Activated CD4-positive, alpha-beta T cell treated with anti-CD3 and anti-CD28 coated beads for 4 hours (primary cell): ENCODE measurements around the gene F8.
A peak's percentile ranks its signal among the peaks of the same experiment; 100 is the strongest.

ENCODE experiments used
- DNase-seq, 2 donors: peaks; one replicate each; pipeline ENCODE4 v3.0.0-alpha.2; 2020

The F8 gene

DNA sequence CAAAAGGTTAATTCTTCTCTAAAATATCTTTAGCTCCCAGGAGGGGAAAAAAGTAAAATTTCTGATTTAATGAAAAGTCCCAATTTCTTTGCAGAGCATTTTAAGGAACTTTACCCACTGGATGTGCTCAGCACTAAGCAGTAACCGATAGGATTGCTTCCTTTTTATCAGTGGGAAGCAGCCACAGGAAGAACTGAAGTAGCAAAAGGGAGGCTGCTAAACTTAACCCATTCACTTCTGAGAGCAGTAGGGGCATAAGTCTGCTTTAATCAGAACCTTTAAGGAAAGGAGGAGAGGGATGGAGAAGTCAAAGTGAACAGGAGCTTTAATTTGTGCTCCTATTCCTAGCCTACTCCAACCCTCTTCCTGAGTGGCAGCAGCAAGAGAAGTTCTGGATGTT lies at the start of gene F8:
Gene F8 (minus strand): TSS at position 139 of the 400 bp plus-strand sequence. CDS start 171 bp downstream, outside the sequence.
- no peak for DNase-seq

DNA sequence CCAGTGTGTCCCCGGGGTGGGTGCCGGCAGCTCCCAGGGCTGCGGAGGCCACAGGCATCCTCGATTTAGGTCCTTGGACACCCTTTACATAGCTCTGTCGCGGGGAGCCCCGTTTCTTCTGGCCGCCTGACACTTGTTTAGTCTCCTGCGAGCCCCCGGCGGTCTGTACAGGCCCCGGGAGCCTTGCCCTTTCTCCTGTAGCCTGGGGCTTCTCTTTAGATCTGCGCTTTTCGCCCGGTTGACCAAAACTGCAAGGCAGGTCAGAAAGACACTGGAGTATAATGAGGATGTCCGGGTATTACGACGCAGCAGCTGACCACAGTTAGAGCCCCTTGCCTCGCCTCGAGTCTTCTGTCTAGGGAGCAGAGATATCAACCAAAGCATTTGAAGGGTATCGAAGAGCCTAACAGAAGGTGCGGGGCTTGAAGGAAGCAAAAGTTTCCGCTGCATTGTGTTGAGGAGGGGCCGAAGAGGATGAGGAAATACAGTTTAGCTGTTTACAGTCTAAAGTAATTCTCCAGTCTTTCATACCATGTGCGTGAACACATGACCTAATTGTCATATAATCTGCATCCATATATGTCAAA lies 49.3 kb upstream of the F8 start:
- peak in 1 of 2 donors; percentile 2 for DNase-seq

DNA sequence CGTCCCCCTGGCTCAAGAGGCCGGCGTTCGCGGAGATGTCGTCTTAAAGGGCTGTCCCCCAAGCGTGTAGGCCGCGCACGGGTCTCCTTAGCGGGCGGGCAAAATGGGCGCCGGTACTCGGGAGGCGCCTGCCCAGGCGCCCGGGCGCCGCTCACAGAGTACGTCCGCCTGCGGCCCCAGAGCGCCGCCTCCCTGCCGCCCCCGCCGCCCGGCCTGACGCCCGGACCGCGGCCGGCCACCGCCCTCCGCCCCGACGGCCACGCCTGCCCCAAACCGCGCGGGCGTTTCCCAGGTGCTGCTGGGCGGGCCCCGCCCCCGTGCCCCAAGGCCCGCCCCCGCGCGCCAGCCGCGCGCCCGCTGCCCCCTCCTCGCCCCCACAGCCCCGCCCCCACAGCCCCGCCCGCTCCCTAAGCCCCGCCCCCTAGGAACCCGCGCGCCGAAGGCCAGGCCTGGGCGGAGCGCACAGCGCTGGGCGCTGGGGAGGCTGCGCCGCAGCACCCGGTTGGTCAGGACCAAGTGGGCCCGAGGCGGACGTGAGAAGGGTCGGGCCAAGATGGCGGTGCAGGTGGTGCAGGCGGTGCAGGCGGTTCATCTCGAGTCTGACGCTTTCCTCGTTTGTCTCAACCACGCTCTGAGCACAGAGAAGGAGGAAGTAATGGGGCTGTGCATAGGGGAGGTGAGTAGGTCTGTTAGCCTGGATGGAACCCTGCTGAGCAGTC lies 48.6 kb upstream of the F8 start, which contains the start of the genes BRCC3, CMC4 and MTCP1:
Gene BRCC3 (plus strand): TSS at position 534 of the 719 bp plus-strand sequence. CDS start 20 bp downstream, at position 554.
Gene CMC4 (minus strand): TSS at position 162 of the 719 bp plus-strand sequence. CDS start 7,113 bp downstream, outside the sequence.
Gene MTCP1 (minus strand): TSS at position 162 of the 719 bp plus-strand sequence. CDS start 5,126 bp downstream, outside the sequence.
- DNase-seq = peak; percentile 66 to 77

DNA sequence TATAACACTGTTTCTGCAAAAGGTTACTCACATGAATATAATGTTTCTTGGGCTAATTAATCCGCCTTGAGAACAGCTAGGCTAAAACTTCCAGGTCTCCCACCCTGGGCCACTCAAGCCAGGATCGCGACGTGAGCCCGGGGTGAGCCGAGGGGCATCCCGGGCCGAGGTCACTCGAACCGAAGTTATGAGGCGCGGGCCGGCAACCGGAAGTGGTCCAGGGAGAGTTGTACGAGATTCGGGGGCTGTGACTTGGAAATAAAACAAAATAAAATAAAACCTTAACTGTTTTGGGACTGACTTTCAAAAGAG lies 48.1 kb upstream of the F8 start:
- no peak for DNase-seq

DNA sequence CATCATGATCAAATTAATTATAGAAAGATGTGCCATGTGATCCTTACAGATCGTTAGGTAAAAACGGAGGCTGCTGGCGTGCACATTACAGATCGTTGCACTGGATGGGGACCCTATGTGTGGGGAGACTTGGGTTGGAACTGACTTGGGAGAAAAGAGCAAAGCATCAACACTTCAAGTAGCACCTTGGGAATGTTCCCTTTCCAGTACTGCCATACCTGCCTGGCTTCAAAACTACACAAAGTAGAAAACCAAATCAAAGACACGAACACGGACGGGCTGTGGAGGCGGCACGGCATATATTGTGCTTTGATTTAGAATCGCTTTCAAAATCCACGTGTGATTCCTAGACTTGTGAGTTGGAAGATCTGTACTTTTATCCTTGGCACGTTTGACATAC lies 47.5 kb upstream of the F8 start:
- no peak for DNase-seq

DNA sequence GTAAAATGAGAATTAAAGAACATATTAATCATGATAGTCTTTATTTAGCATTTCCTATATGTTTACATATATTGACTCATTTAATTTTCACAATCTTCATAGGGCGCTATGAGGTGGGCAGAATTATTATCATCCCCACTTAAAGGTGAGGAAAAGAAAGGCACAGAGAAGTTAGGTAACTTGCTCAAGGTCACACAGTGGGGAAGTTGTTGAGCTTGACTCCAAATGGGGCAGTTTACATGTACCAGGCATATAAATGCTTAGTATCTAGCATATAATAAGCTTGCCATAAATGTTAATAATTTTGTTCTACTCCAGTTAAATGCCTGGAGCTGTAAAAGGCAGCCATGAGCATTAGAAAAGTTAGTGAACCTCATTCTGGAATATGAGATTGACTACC lies 46.9 kb upstream of the F8 start:
- DNase-seq = no peak

DNA sequence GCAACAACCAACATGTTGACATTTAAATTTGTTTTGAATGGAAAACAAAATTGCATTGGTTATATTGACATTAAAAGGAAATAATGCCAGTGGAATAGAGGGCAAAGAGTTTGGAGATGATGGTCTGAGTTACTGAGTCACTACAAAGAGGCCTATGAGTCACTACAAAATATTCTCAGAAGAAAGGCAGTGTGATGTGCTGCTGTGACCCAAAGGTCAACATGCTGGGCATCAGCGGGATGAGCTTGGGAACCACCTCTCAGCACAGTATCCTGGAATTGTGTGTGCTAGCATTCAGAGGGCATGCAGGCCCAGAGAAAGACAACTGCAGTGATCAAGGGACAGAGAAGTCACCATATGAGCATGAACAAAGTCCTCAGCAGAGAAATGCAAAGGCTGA lies 45.6 kb upstream of the F8 start:
- DNase-seq = no peak

DNA sequence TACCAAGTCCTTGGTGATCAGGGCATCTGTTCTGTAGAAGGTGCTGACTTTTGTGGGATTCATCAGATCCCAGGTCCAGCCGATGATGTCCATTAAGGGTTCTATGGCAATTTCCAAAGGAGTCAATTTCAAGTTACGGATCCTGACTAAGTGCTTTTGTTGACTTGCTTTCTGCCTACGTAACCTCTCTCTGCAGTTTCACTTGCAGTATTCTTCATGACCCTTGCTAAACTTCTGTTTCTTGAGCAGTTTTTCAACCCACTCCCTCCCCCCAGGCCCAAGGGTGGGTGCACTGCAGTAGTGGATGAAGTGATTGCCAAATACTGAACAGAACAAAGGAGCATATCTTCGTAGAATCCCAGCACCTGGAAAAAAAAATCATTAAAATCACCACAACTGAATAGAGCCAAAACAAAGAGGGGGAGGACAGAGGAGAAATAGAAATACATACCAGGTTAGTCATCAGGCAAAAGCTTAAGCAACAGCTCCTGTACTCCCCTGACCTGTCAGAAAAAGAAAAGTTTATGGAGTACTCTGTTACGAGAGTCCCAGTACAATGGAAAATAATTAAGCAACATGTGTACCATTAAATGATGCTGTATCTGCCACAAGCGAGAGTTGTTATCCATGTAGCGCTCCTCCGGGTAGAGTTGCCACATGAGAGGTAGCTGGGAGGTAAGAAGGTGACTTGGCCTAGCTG lies 42.7 kb upstream of the F8 start:
- no peak for DNase-seq

DNA sequence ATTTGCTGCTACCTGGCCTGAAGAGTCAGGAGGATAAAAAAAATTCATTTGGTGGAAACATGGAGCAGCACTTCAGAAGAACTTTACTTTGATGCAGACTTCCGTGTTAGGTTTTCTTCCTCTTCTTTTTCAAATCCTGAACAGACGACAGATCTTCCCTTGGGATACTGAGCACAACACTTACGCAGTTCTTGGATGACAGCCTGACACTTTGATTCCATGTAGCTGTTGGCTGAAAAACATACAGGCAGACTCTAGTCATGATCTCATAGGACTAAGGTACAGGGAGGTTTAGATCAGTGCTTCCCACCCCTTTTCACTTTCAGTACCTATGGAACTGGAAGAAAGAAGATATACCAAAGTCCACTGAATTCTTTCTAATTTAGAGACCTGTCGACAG lies 39.2 kb upstream of the F8 start:
- DNase-seq = no peak

DNA sequence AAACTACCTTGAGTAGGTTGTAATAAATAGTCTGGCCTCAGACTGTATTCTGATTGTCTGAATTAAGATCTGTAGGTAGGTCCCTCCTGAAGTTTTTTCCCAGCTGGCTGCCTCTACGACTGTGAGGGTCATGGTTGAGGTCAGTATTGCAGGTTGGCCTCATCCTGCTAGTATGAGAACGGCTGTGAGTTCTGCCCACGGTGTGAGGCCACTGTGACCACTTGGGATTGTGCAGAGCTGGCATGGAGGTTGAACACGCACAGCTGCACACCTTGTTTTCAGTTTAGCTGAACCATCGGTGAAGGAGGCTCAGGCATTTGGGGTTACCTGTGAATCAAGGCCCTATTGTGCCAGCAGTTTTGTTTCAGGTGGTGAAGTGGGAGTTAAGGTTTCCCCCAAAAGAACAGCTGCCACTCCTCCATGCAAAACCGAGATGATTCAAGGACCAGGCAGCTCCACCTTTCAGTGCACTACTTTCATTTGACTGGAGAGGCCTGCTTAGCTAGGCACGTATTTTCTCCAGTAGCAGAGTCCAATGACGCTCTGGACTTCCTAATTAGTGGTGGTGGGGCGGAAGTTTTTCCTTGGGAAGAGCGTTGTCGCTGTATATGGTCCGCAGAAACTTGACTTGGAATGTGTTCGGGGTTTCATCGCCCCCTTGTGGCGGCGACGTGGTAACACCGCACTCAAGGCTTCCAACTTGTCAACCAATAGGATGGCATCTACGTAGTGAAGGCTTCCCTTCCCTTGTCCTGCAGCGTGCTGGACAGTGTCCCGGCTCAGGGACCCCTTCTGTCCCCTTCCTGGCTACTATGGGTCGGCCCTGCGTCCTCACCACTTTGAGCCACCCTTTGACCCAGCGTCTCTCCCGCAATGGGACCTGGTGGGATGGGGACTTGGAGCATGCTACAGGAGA lies 34.6 kb upstream of the F8 start:
- peak; percentile 9 to 39 for DNase-seq

DNA sequence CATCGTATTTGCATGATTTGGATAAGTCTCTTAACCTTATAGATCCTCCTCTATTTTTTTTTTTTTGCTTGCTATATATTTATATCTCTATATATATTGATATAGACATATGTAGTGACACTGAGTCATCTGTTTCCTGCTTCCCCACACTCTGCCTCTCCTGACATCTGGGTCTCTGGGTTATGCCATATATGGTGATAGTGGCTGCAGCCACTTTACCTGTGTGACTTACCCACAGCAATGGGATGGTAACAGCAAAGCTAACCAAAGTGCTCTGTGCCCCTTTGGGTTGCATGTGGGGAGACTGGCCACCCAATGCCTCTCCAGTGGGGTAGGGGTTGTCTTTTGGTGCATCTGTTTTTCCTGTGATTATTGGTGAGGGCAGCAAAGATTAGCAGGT lies 33.9 kb upstream of the F8 start:
- no peak for DNase-seq

DNA sequence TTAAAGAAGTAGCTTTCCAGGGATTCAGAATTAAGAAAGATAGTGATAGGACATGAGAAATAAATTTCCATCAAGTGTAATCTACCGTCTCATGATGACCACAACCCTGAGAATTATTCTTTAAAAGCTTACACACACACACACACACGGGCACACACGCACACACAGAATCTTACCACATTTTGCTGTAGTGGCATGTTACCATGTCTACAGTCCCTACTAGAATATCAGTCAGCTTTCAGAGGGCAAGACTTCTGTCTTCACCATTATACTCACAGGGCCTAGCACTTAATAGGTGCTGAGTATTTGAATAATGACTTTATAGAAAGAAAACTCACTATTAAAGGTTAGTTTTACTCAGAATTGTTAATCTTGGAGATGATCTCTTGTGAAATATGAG lies 33.0 kb upstream of the F8 start:
- DNase-seq = no peak

DNA sequence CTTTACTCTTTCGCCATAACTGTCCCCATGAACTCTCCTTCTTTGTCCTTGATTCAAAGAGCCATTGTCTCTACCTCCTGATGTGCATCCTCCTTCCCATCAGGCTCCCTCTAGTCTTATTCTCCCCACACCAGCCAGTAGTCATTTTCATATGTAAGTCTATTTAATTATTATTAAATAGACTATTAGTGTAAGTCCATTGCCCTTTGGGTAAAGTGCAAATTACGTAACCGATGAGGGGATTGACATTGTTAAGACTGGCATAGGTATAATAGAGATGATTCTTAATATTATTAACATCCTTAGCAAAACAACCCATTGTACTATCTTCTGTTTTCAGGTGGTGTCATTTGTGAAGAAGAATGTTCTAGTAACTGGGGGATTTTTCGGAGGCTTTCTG lies 31.7 kb upstream of the F8 start:
- DNase-seq = no peak

DNA sequence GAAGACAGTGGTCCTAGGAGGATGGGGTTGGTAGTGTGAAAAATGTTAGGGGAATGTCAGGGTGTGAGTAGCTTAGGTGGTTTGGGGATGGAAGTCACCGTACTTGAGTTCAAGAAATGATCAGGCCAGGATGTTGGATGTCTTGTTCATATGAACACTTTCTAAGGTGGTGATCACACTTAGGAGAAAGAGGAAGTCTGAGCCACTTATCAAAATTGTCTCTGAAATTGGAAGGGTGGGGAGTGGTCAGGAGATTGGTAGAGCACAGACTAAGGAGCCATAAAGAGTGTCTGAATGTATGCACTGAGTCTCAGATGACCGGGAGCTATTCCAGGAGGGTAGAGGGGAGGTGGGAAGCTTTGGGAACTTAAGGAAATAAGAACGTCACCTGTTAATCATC lies 31.1 kb upstream of the F8 start:
- no peak for DNase-seq

DNA sequence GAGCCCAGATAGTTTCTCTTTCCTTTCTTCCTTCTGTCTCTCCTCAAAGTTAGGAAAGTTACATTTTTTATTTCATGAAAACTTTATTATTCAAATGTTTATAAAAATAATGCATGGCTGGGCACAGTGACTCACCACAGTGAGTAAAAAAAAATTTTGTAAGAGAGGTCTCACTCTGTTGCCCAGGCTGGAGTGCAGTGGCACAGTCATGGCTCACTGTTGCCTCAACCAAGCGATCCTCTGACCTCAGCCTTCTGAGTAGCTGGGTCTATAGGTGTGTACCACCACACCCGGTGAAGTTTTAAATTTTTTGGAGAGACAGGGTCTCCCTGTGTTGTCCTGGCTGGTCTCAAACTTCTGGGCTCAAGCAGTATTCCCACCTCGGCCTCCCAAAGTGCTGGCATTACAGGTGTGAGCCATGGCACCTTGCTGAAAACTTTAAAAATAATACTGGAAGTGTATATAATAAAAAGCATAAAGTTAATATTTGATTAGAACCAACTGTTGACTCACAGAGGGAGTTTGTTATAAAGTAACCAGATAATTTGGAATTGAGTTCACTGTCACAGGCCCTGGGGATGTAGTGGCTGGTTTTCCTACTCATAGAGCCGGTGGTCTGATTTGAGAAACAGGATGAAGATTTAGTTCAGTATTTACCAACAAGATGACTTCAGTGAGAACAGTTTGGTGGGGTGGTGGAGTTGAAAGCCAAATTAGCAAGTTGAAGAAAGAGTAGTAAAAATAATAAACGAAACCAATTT lies 30.4 kb upstream of the F8 start:
- DNase-seq = no peak

DNA sequence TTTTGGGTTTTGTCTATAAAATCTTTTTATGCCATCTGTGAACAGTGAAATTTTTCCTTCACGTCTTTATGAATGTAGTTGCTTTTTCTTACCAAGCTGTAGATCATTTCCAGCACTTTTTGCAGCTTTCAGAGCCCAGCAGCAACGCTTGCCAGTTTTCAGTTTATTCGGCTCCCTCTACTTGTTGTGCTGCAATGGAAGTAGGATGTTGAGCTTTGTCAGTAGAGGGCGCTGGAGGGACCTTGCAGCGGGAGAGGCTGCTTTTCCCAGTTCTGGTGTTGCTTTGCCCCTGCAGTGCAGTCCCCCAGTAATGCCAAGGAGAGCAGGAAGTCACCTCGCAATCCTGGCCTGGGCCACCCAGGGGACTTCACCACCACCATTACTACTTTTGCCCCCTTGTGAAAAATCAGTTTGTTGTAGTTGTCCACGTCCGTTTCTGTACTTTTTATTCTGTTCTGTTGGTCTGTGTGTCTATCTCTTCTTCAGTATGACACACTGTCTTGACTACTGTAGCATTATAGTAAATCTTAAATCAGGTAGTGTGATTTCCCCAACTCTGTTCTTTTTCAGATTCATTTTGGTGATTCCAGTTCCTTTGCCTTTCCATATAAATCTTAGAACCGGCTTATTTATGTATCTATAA lies 26.6 kb upstream of the F8 start:
- DNase-seq = peak; percentile 32 to 51

DNA sequence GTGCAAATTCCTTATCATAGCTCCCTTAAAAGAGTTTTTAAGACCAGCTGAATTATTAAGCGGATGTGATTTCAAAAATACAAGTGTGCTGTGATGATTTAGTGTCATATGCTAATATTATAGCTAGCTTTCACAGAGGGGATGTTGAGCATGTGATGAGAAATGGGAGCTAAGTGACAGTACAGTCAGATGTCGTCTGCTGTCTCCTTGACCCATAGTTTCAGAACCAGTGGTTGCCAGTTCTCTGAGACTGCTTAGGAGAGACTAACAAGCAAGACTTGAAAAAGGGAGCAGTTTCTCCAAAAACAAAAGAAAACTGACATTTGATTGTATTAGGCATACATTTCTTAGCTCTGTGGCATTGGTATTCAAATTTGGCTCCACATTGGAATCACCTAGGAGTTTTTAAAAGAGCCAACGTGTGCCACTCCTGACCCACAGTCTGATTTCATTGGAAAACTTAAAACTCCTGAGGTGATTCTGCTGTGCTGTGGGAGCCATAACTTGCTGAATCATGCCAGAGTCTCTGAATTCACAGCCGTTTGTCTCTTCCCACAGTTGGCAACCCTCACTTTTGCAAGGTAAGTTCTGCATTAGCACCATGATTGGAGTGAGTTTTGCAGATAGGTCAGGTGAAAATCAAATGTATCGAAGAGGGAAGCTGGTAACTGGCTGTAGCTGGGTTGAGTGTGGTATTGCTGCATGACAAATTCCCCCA lies 24.4 kb upstream of the F8 start:
- DNase-seq = no peak

DNA sequence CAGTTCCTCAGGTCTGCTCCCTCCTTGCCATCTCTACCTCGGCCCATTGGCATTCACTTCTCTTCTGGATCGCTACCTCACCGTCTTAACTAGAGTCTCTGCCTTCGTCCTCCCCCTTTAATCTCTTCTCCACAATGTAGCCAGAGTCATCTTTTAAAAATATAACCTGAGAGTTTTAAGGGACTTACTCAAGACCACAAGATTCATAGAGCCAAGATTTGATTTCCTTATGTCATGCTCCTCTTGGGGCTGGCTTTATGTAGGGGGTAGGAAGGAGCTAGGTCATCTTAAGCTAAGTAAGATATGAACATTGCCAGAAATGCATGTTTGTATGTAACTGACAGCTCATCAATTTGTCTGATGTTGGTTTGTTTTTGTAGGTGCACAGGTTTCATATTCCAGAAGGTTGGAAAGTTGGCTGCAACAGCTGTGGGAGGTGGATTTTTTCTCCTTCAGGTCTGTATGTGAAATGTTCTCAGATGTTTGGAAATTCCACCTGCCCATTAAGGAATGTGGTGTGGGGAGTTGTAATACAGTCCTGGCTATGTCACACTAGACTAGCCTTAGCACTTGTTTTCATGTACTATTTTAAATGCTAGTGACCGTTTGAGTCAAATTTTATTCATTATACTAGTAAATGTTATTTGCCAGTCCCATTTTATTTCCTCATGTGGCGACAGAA lies 23.7 kb upstream of the F8 start:
- DNase-seq = no peak

DNA sequence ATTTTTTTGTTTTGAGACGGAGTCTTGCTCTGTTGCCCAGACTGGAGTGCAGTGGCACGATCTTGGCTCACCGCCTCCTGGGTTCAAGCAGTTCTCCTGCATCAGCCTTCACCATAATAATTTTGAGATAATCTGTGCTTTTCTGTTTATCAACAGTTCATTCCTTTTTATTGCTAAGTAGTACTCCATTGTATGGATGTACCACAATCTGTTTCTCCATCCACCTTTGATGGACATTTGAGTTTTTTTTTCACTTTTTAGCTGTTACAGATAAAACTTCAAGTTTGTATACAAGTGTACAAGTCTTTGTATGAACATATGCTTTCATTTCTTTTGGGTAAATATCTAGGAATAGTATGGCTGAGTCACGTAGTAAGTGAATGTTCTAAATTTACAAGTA lies 13.2 kb upstream of the F8 start:
- no peak for DNase-seq

DNA sequence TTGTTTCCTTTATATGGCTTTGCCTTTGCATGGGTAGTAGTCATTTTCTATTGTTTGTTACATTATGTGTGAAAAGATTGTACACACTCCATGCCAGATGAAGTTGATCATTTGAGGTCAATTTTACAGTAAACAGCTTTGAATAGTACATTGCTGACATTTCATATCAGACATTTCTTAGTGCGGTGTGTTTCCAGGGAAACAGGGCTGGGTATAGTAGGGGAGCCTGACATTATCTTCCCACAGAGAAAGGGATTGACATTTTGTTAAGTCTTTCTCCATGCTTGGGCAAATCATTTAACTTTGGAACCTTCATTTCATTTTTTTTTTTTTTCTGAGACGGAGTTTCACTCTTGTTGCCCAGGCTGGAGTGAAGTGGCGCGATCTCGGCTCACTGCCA lies 9.1 kb upstream of the F8 start:
- no peak for DNase-seq
